Measurements from ENCODE around the gene IFI30. TPM values are rescaled to one million over a fixed set of nuclear protein-coding genes. Genes with fewer than 3 reads are reported as not detected.
"Not testable (repeated sequence)": the region's sequence is repeated elsewhere in the genome, so short reads cannot be mapped to it uniquely, and the experiment has no call there.

IFI30 gene
- total and polyA plus RNA-seq, 2 donors (not counting 1 experiment from before 2014, with no cell fraction given): 8.8 to 50.9 TPM

GRCh38 chr19:18205200-18205892 is 31.7 kb downstream of the IFI30 start:
- H2AFZ ChIP-seq (ENCODE audit: low read length): no peak overlapping the region
- no peaks in the 10 kb centered on the region for H3K27me3 ChIP-seq (ENCODE audit: control insufficient read depth, insufficient read depth, low read length)
- no peaks in the 10 kb centered on the region for H3K9me3 ChIP-seq (ENCODE audit: control insufficient read depth, insufficient read depth, low read depth, low read length)
- peaks cover 14% of the 10 kb centered on the region for H3K79me2 ChIP-seq (ENCODE audit: control insufficient read depth, insufficient read depth, low read length)
- peak overlapping the region; percentile 64 for H3K4me2 ChIP-seq (ENCODE audit: extremely low read depth, insufficient read depth, low read length)
- H3K4me1 ChIP-seq (ENCODE audit: control insufficient read depth, extremely low read depth, insufficient read depth, low read length): peaks cover 23% of the 10 kb centered on the region
- no peaks in the 10 kb centered on the region for H4K20me1 ChIP-seq (ENCODE audit: control insufficient read depth, extremely low read depth, insufficient read depth, low read length)
- H3K27ac ChIP-seq (ENCODE audit: insufficient read depth, low read length): peak overlapping the region; percentile 100
- peak; percentile 74 to 82 for DNase-seq (ENCODE audit: low read depth in 2 of 2)
- H3K9ac ChIP-seq (ENCODE audit: insufficient read depth, low read length): peak overlapping the region; percentile 94
- TF ChIP-seq EZH2 (IDR thresholded peaks at IDR 0.05; ENCODE audit: low read length, missing control alignments) (no peak), CTCF (conservative IDR thresholded peaks at IDR 0.05 in 1 of 2, IDR thresholded peaks at IDR 0.05 in 1 of 2; ENCODE audit: low read depth in 1 of 2, low read length in 2 of 2) (no peak)
- peak overlapping the region; percentile 66 to 82 (median 76) for H3K4me3 ChIP-seq (replicated peaks in 1 of 4; ENCODE audit: control extremely low read depth in 1 of 4, insufficient read depth in 1 of 4, low read depth in 3 of 4, low read length in 4 of 4)
- peaks cover 5% of the 10 kb centered on the region for H3K36me3 ChIP-seq (ENCODE audit: control insufficient read depth, insufficient read depth, low read length)

- H2AFZ ChIP-seq (ENCODE audit: low read length): no peak overlapping the region
- H3K4me3 ChIP-seq (replicated peaks in 1 of 4; ENCODE audit: control extremely low read depth in 1 of 4, insufficient read depth in 1 of 4, low read depth in 3 of 4, low read length in 4 of 4): no peak overlapping the region
- H3K79me2 ChIP-seq (ENCODE audit: control insufficient read depth, insufficient read depth, low read length): peaks cover 14% of the 10 kb centered on the region
- peak overlapping the region; percentile 100 for H3K27ac ChIP-seq (ENCODE audit: insufficient read depth, low read length)
- no peaks in the 10 kb centered on the region for H3K27me3 ChIP-seq (ENCODE audit: control insufficient read depth, insufficient read depth, low read length)
- H3K36me3 ChIP-seq (ENCODE audit: control insufficient read depth, insufficient read depth, low read length): peaks cover 5% of the 10 kb centered on the region
- H4K20me1 ChIP-seq (ENCODE audit: control insufficient read depth, extremely low read depth, insufficient read depth, low read length): no peaks in the 10 kb centered on the region
- DNase-seq (ENCODE audit: low read depth in 2 of 2): no peak
- peak overlapping the region; percentile 94 for H3K9ac ChIP-seq (ENCODE audit: insufficient read depth, low read length)
- no peaks in the 10 kb centered on the region for H3K9me3 ChIP-seq (ENCODE audit: control insufficient read depth, insufficient read depth, low read depth, low read length)
- H3K4me2 ChIP-seq (ENCODE audit: extremely low read depth, insufficient read depth, low read length): peak overlapping the region; percentile 64
- no peak for TF ChIP-seq EZH2 (IDR thresholded peaks at IDR 0.05; ENCODE audit: low read length, missing control alignments)
- no peak for TF ChIP-seq CTCF (conservative IDR thresholded peaks at IDR 0.05 in 1 of 2, IDR thresholded peaks at IDR 0.05 in 1 of 2; ENCODE audit: low read depth in 1 of 2, low read length in 2 of 2)
- peaks cover 23% of the 10 kb centered on the region for H3K4me1 ChIP-seq (ENCODE audit: control insufficient read depth, extremely low read depth, insufficient read depth, low read length)
Observed at GRCh38 chr19:18206018-18206417, 32.4 kb downstream of the IFI30 start.

- Histone ChIP-seq H2AFZ (ENCODE audit: low read length) (no peak overlapping the region), H3K27ac (ENCODE audit: insufficient read depth, low read length) (peak overlapping the region; percentile 100), H4K20me1 (ENCODE audit: control insufficient read depth, extremely low read depth, insufficient read depth, low read length) (no peaks in the 10 kb centered on the region), H3K9ac (ENCODE audit: insufficient read depth, low read length) (peak overlapping the region; percentile 37), H3K4me1 (ENCODE audit: control insufficient read depth, extremely low read depth, insufficient read depth, low read length) (peaks cover 21% of the 10 kb centered on the region), H3K79me2 (ENCODE audit: control insufficient read depth, insufficient read depth, low read length) (peaks cover 5% of the 10 kb centered on the region), H3K4me3 (replicated peaks in 1 of 4; ENCODE audit: control extremely low read depth in 1 of 4, insufficient read depth in 1 of 4, low read depth in 3 of 4, low read length in 4 of 4) (peak overlapping the region in 3 of 4 experiments; percentile 9 to 22 (median 15)), H3K4me2 (ENCODE audit: extremely low read depth, insufficient read depth, low read length) (peak overlapping the region; percentile 68), H3K36me3 (ENCODE audit: control insufficient read depth, insufficient read depth, low read length) (no peaks in the 10 kb centered on the region), H3K9me3 (ENCODE audit: control insufficient read depth, insufficient read depth, low read depth, low read length) (no peaks in the 10 kb centered on the region), H3K27me3 (ENCODE audit: control insufficient read depth, insufficient read depth, low read length) (no peaks in the 10 kb centered on the region)
- peak; percentile 40 to 48 for TF ChIP-seq CTCF (conservative IDR thresholded peaks at IDR 0.05 in 1 of 2, IDR thresholded peaks at IDR 0.05 in 1 of 2; ENCODE audit: low read depth in 1 of 2, low read length in 2 of 2)
- no peak for TF ChIP-seq EZH2 (IDR thresholded peaks at IDR 0.05; ENCODE audit: low read length, missing control alignments)
- peak; percentile 67 to 89 for DNase-seq (ENCODE audit: low read depth in 2 of 2)
Observed at GRCh38 chr19:18208098-18208951, 34.7 kb downstream of the IFI30 start.

- not testable (repeated sequence) for DNase-seq (ENCODE audit: low read depth in 2 of 2); H3K79me2 ChIP-seq (ENCODE audit: control insufficient read depth, insufficient read depth, low read length); H4K20me1 ChIP-seq (ENCODE audit: control insufficient read depth, extremely low read depth, insufficient read depth, low read length); H3K4me3 ChIP-seq (replicated peaks in 1 of 4; ENCODE audit: control extremely low read depth in 1 of 4, insufficient read depth in 1 of 4, low read depth in 3 of 4, low read length in 4 of 4); H3K9me3 ChIP-seq (ENCODE audit: control insufficient read depth, insufficient read depth, low read depth, low read length); H3K9ac ChIP-seq (ENCODE audit: insufficient read depth, low read length); H2AFZ ChIP-seq (ENCODE audit: low read length); H3K27me3 ChIP-seq (ENCODE audit: control insufficient read depth, insufficient read depth, low read length); H3K4me2 ChIP-seq (ENCODE audit: extremely low read depth, insufficient read depth, low read length); H3K36me3 ChIP-seq (ENCODE audit: control insufficient read depth, insufficient read depth, low read length)
- peaks cover 19% of the 10 kb centered on the region for H3K4me1 ChIP-seq (ENCODE audit: control insufficient read depth, extremely low read depth, insufficient read depth, low read length)
- H3K27ac ChIP-seq (ENCODE audit: insufficient read depth, low read length): peak overlapping the region; percentile 34
Observed at GRCh38 chr19:18209912-18210311, 36.3 kb downstream of the IFI30 start.

All from fibroblast of lung (primary cell).